Neural progenitor cell (in vitro differentiated cells): Measurements from ENCODE around the gene PEAK1. TPM values are rescaled to one million over a fixed set of nuclear protein-coding genes. Genes with fewer than 3 reads are reported as not detected.

Experiments used
- DNase-seq: peaks from one replicate; pipeline ENCODE4 v3.0.0-alpha.2; 2016; ENCODE audit warnings: low spot score
- H2AFZ ChIP-seq: fragments of 200-600 bp; sonication (generic); replicated peaks from 2 replicates; pipeline ENCODE4 v1.6.1; 2016; ENCODE audit warnings: antibody characterized with exemption
- H3F3A ChIP-seq: fragments of 200-600 bp; sonication (generic); 2 replicates; pipeline ENCODE4 v1.6.1; 2016; ENCODE audit warnings: antibody characterized with exemption, low read depth
- H3K27ac ChIP-seq: fragments of 200-600 bp; sonication (generic); 2 replicates; pipeline ENCODE4 v1.5.1; 2016; ENCODE audit warnings: mild to moderate bottlenecking
- H3K27me3 ChIP-seq: fragments of 200-600 bp; sonication (generic); 2 replicates; pipeline ENCODE4 v1.6.1; 2016; ENCODE audit warnings: mild to moderate bottlenecking, moderate library complexity
- H3K36me3 ChIP-seq: fragments of 200-600 bp; sonication (generic); 2 replicates; pipeline ENCODE4 v1.5.1; 2016
- H3K4me1 ChIP-seq: fragments of 200-600 bp; sonication (generic); 2 replicates; pipeline ENCODE4 v1.6.1; 2016; ENCODE audit warnings: mixed run types
- H3K4me2 ChIP-seq: fragments of 200-600 bp; sonication (generic); 2 replicates; pipeline ENCODE4 v1.6.1; 2016
- H3K4me3 ChIP-seq: fragments of 200-600 bp; sonication (generic); 2 replicates; pipeline ENCODE4 v1.5.1; 2016
- H3K79me2 ChIP-seq: fragments of 200-600 bp; sonication (generic); 2 replicates; pipeline ENCODE4 v1.6.1; 2016; ENCODE audit warnings: low read depth
- H3K9ac ChIP-seq: fragments of 200-600 bp; sonication (generic); 2 replicates; pipeline ENCODE4 v1.6.1; 2016
- H3K9me3 ChIP-seq: fragments of 200-600 bp; sonication (generic); 2 replicates; pipeline ENCODE4 v1.5.1; 2016; ENCODE audit warnings: low read depth
- H4K20me1 ChIP-seq: fragments of 200-600 bp; sonication (generic); 2 replicates; pipeline ENCODE4 v1.6.1; 2016; ENCODE audit warnings: low read depth
- H3K27ac Mint-ChIP-seq: 3 replicates; pipeline ENCODE4 v1.8.0; 2021; ENCODE audit warnings: mixed read lengths
- H3K27me3 Mint-ChIP-seq: 2 replicates; pipeline ENCODE4 v1.8.0; 2022; ENCODE audit warnings: low read depth, mild to moderate bottlenecking, inconsistent platforms, moderate library complexity, mixed read lengths; ENCODE audit not compliant: insufficient read depth
- H3K36me3 Mint-ChIP-seq: 3 replicates; pipeline ENCODE4 v1.8.0; 2021; ENCODE audit warnings: mixed read lengths
- H3K4me1 Mint-ChIP-seq: 3 replicates; pipeline ENCODE4 v1.8.0; 2021; ENCODE audit warnings: mixed read lengths
- H3K4me3 Mint-ChIP-seq: 3 replicates; pipeline ENCODE4 v1.8.0; 2021; ENCODE audit warnings: mild to moderate bottlenecking, moderate library complexity, mixed read lengths
- H3K9me3 Mint-ChIP-seq: 3 replicates; pipeline ENCODE4 v1.8.0; 2020; ENCODE audit warnings: mixed read lengths
- CTCF ChIP-seq: fragments of 200-600 bp; sonication (generic); IDR thresholded peaks from 2 replicates; pipeline ENCODE4 v1.5.1; 2017; ENCODE audit warnings: antibody characterized with exemption, mild to moderate bottlenecking
- EZH2 ChIP-seq: fragments of 200-600 bp; sonication (generic); IDR thresholded peaks from 2 replicates; pipeline ENCODE4 v1.6.1; 2017; ENCODE audit warnings: antibody characterized with exemption, mild to moderate bottlenecking, moderate library complexity
- EZH2phosphoT487 ChIP-seq: fragments of 200-600 bp; sonication (generic); IDR thresholded peaks from 2 replicates; pipeline ENCODE4 v1.6.1; 2017; ENCODE audit warnings: antibody characterized with exemption
- total RNA-seq: library from RNA; depleted of rRNA; stranded (reverse); fragments of >200 nt; gene quantifications from 2 replicates; pipeline ENCODE4 v1.2.3, GENCODE V29; 2015; ENCODE audit warnings: low replicate concordance

Gene PEAK1
- total RNA-seq, 1 donor from 2014 or later, result 30.9 TPM

GRCh38 chr15:77371850-77372563, 47.9 kb downstream of the PEAK1 start:
- DNase-seq, result no peak
- Histone ChIP-seq H3K79me2 (peaks cover 18% of the 10 kb centered on the region), H3K4me1 (no peaks in the 10 kb centered on the region)

GRCh38 chr15:77370580-77370979, 49.3 kb downstream of the PEAK1 start:
- Histone ChIP-seq H3K9me3 (no peaks in the 10 kb centered on the region), H3F3A (no peaks in the 10 kb centered on the region), H3K4me1 (no peaks in the 10 kb centered on the region), H3K36me3 (no peaks in the 10 kb centered on the region), H3K79me2 (peaks cover 10% of the 10 kb centered on the region), H2AFZ (no peak overlapping the region), H3K27ac (no peak overlapping the region), H3K9ac (no peak overlapping the region), H3K4me2 (no peak overlapping the region), H3K27me3 (no peaks in the 10 kb centered on the region), H4K20me1 (no peaks in the 10 kb centered on the region), H3K4me3 (no peak overlapping the region)
- Mint-ChIP-seq H3K27ac (no peak overlapping the region), H3K36me3 (no peaks in the 10 kb centered on the region), H3K9me3 (no peaks in the 10 kb centered on the region), H3K4me3 (no peak overlapping the region), H3K4me1 (no peaks in the 10 kb centered on the region), H3K27me3 (no peaks in the 10 kb centered on the region)
- no peak for TF ChIP-seq EZH2phosphoT487
- no peak for DNase-seq

More at GRCh38 chr15:77371850-77372563, 47.9 kb downstream of the PEAK1 start:
- Histone ChIP-seq H4K20me1 (no peaks in the 10 kb centered on the region), H3K9me3 (no peaks in the 10 kb centered on the region), H3K27ac (no peak overlapping the region), H3K9ac (no peak overlapping the region), H3K4me3 (no peak overlapping the region), H3K27me3 (no peaks in the 10 kb centered on the region), H3K36me3 (no peaks in the 10 kb centered on the region), H3K4me2 (no peak overlapping the region), H3F3A (no peaks in the 10 kb centered on the region), H2AFZ (no peak overlapping the region)
- H3K27me3 Mint-ChIP-seq, result no peaks in the 10 kb centered on the region
- H3K9me3 Mint-ChIP-seq, result no peaks in the 10 kb centered on the region
- TF ChIP-seq EZH2phosphoT487, result no peak
- no peak for TF ChIP-seq EZH2
- no peak overlapping the region for H3K27ac Mint-ChIP-seq
- no peaks in the 10 kb centered on the region for H3K36me3 Mint-ChIP-seq
- no peaks in the 10 kb centered on the region for H3K4me1 Mint-ChIP-seq
- H3K4me3 Mint-ChIP-seq, result no peak overlapping the region

- no peak overlapping the region for H2AFZ ChIP-seq
- no peaks in the 10 kb centered on the region for H3K9me3 ChIP-seq
- H3K27ac ChIP-seq, result no peak overlapping the region
- no peaks in the 10 kb centered on the region for H4K20me1 ChIP-seq
- no peak overlapping the region for H3K4me3 Mint-ChIP-seq
- H3K4me1 Mint-ChIP-seq, result no peaks in the 10 kb centered on the region
- no peak overlapping the region for H3K4me3 ChIP-seq
- H3K9me3 Mint-ChIP-seq, result no peaks in the 10 kb centered on the region
- no peak overlapping the region for H3K27ac Mint-ChIP-seq
- DNase-seq, result no peak
- H3K4me1 ChIP-seq, result no peaks in the 10 kb centered on the region
- H3K36me3 Mint-ChIP-seq, result no peaks in the 10 kb centered on the region
- H3K27me3 ChIP-seq, result no peaks in the 10 kb centered on the region
- TF ChIP-seq EZH2, result no peak
- TF ChIP-seq EZH2phosphoT487, result no peak
- no peak for TF ChIP-seq CTCF
- H3F3A ChIP-seq, result no peaks in the 10 kb centered on the region
- no peaks in the 10 kb centered on the region for H3K79me2 ChIP-seq
- no peaks in the 10 kb centered on the region for H3K27me3 Mint-ChIP-seq
- no peaks in the 10 kb centered on the region for H3K36me3 ChIP-seq
- no peak overlapping the region for H3K4me2 ChIP-seq
- H3K9ac ChIP-seq, result no peak overlapping the region
Measured at GRCh38 chr15:77369168-77369567, 50.7 kb downstream of the PEAK1 start.

- Histone ChIP-seq H3K4me3 (no peak overlapping the region), H3K79me2 (no peaks in the 10 kb centered on the region), H3F3A (no peaks in the 10 kb centered on the region), H4K20me1 (no peaks in the 10 kb centered on the region), H3K27me3 (no peaks in the 10 kb centered on the region), H2AFZ (no peak overlapping the region), H3K36me3 (no peaks in the 10 kb centered on the region), H3K4me2 (no peak overlapping the region), H3K4me1 (no peaks in the 10 kb centered on the region), H3K27ac (no peak overlapping the region), H3K9me3 (no peaks in the 10 kb centered on the region), H3K9ac (no peak overlapping the region)
- Mint-ChIP-seq H3K4me3 (no peak overlapping the region), H3K9me3 (no peaks in the 10 kb centered on the region), H3K27ac (no peak overlapping the region), H3K4me1 (no peaks in the 10 kb centered on the region), H3K27me3 (no peaks in the 10 kb centered on the region), H3K36me3 (peaks cover 2% of the 10 kb centered on the region)
- no peak for TF ChIP-seq EZH2
- TF ChIP-seq CTCF, result no peak
- no peak for TF ChIP-seq EZH2phosphoT487
- DNase-seq, result no peak
Measured at GRCh38 chr15:77367631-77368030, 52.3 kb downstream of the PEAK1 start.
